ENCODE data around the gene B4GALNT2. TPM values are rescaled to one million over a fixed set of nuclear protein-coding genes. Genes with fewer than 3 reads are reported as not detected.
A peak's percentile ranks its signal among the peaks of the same experiment; 100 is the strongest.

Gene B4GALNT2
- total and polyA plus RNA-seq, 2 donors (not counting 1 experiment from before 2014, with no cell fraction given) = under 0.01 to 0.01 TPM

DNA sequence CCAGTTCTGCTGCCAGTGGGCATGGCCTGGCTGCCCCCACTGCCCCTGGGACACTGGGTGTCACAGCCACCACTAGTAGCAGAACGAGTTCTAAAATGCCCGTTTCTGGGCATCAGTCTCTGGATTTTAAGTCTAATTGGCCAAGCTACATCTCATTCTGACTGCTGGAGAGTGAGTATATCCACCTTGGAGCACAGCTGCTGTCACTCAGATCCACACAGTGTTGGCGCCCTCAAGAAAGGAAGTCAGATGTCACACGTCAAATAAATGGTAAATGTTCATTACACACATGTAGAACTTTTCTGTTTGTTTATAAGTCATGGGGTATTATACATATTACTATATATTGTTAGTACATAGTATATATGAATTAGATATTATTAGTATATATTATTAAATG is 58.4 kb downstream of the B4GALNT2 start:
- no peaks in the 10 kb centered on the region for H3K27me3 ChIP-seq (ENCODE audit: control insufficient read depth, insufficient read depth, low read length)
- no peak for DNase-seq (ENCODE audit: low read depth in 2 of 2)
- H3K79me2 ChIP-seq (ENCODE audit: control insufficient read depth, insufficient read depth, low read length) = no peaks in the 10 kb centered on the region
- H4K20me1 ChIP-seq (ENCODE audit: control insufficient read depth, extremely low read depth, insufficient read depth, low read length) = no peaks in the 10 kb centered on the region
- no peaks in the 10 kb centered on the region for H3K9me3 ChIP-seq (ENCODE audit: control insufficient read depth, insufficient read depth, low read depth, low read length)
- H2AFZ ChIP-seq (ENCODE audit: low read length) = no peak overlapping the region
- no peak overlapping the region for H3K4me3 ChIP-seq (replicated peaks in 1 of 4; ENCODE audit: control extremely low read depth in 1 of 4, insufficient read depth in 1 of 4, low read depth in 3 of 4, low read length in 4 of 4)
- no peak overlapping the region for H3K27ac ChIP-seq (ENCODE audit: insufficient read depth, low read length)
- peaks cover 3% of the 10 kb centered on the region for H3K4me1 ChIP-seq (ENCODE audit: control insufficient read depth, extremely low read depth, insufficient read depth, low read length)
- no peak overlapping the region for H3K9ac ChIP-seq (ENCODE audit: insufficient read depth, low read length)
- TF ChIP-seq, protein P1, sequence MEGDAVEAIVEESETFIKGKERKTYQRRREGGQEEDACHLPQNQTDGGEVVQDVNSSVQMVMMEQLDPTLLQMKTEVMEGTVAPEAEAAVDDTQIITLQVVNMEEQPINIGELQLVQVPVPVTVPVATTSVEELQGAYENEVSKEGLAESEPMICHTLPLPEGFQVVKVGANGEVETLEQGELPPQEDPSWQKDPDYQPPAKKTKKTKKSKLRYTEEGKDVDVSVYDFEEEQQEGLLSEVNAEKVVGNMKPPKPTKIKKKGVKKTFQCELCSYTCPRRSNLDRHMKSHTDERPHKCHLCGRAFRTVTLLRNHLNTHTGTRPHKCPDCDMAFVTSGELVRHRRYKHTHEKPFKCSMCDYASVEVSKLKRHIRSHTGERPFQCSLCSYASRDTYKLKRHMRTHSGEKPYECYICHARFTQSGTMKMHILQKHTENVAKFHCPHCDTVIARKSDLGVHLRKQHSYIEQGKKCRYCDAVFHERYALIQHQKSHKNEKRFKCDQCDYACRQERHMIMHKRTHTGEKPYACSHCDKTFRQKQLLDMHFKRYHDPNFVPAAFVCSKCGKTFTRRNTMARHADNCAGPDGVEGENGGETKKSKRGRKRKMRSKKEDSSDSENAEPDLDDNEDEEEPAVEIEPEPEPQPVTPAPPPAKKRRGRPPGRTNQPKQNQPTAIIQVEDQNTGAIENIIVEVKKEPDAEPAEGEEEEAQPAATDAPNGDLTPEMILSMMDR (conservative IDR thresholded peaks at IDR 0.05 in 1 of 2, IDR thresholded peaks at IDR 0.05 in 1 of 2; ENCODE audit: low read depth in 1 of 2, low read length in 2 of 2) = no peak
- no peak for TF ChIP-seq EZH2 (IDR thresholded peaks at IDR 0.05; ENCODE audit: low read length, missing control alignments)
- H3K36me3 ChIP-seq (ENCODE audit: control insufficient read depth, insufficient read depth, low read length) = no peaks in the 10 kb centered on the region
- no peak overlapping the region for H3K4me2 ChIP-seq (ENCODE audit: extremely low read depth, insufficient read depth, low read length)

DNA sequence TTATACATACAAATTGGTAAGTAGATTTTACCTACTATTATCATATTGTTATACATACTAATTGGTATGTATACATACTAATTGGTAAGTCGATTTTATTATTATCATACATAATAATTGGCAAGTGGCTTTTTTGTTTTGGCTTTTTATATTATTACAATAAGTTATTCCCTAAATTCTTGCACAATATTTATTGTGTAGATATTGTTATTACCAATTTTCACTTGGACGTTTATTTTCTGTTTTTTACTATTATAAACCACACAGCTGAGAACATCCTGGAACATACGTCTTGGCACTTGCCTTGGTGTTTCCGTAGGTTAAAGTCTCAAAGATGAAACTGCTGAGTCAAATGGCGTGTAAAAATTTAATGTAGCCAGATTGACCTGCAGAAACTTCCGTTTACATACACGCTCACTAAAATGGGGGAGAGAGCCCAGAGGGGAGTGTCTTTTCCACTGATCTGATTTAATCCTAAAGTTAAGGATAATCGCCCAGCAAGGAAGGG is 58.9 kb downstream of the B4GALNT2 start:
- peak overlapping the region; percentile 98 for H3K4me2 ChIP-seq (ENCODE audit: extremely low read depth, insufficient read depth, low read length)
- H2AFZ ChIP-seq (ENCODE audit: low read length) = peak overlapping the region; percentile 95
- peak overlapping the region; percentile 87 for H3K27ac ChIP-seq (ENCODE audit: insufficient read depth, low read length)
- no peak for DNase-seq (ENCODE audit: low read depth in 2 of 2)
- H4K20me1 ChIP-seq (ENCODE audit: control insufficient read depth, extremely low read depth, insufficient read depth, low read length) = no peaks in the 10 kb centered on the region
- H3K27me3 ChIP-seq (ENCODE audit: control insufficient read depth, insufficient read depth, low read length) = no peaks in the 10 kb centered on the region
- TF ChIP-seq, protein P1 (conservative IDR thresholded peaks at IDR 0.05 in 1 of 2, IDR thresholded peaks at IDR 0.05 in 1 of 2; ENCODE audit: low read depth in 1 of 2, low read length in 2 of 2) = no peak
- TF ChIP-seq EZH2 (IDR thresholded peaks at IDR 0.05; ENCODE audit: low read length, missing control alignments) = no peak
- no peaks in the 10 kb centered on the region for H3K36me3 ChIP-seq (ENCODE audit: control insufficient read depth, insufficient read depth, low read length)
- H3K9me3 ChIP-seq (ENCODE audit: control insufficient read depth, insufficient read depth, low read depth, low read length) = no peaks in the 10 kb centered on the region
- peak overlapping the region; percentile 57 to 84 (median 69) for H3K4me3 ChIP-seq (replicated peaks in 1 of 4; ENCODE audit: control extremely low read depth in 1 of 4, insufficient read depth in 1 of 4, low read depth in 3 of 4, low read length in 4 of 4)
- no peaks in the 10 kb centered on the region for H3K79me2 ChIP-seq (ENCODE audit: control insufficient read depth, insufficient read depth, low read length)
- H3K9ac ChIP-seq (ENCODE audit: insufficient read depth, low read length) = peak overlapping the region; percentile 78
- H3K4me1 ChIP-seq (ENCODE audit: control insufficient read depth, extremely low read depth, insufficient read depth, low read length) = peaks cover 3% of the 10 kb centered on the region

DNA sequence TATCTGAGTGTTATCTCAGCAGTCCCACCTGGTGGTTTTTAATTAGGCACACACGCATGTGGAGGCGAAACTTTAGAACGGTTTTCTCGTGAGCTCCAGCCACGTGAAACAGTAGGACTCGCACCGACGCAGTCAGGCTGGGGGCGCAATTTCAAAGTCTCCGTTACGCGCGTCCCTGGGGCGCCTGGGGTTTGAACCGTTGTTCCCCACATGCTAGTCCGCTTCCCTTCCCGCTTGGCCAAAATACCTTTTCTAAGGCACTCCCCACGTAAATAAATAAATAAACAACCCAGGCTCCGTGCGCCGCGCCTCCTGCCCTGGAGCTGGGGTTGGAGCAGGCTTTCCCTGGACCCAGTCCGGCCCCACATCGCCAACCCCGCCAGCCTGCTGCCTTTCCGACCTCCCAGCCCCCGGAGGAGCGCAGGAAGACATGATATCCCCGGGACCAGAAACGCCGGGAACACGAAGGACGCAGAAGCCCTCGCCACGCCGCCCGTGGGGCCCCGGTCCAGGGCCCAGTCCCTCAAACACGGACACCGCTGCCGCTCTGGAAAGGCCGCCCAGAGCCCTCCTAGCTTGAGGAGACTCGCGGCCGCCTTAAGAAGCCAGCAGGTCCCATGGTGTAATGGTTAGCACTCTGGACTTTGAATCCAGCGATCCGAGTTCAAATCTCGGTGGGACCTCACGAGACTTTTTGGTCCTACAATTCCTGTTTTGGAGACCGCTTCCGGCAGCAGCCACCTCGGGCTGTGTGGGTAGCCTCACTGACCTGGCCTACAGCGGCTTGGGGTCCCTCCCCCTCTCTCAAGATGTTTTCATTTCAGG is 59.6 kb downstream of the B4GALNT2 start:
- Histone ChIP-seq H2AFZ (ENCODE audit: low read length) (peak overlapping the region; percentile 95), H3K4me3 (replicated peaks in 1 of 4; ENCODE audit: control extremely low read depth in 1 of 4, insufficient read depth in 1 of 4, low read depth in 3 of 4, low read length in 4 of 4) (peak overlapping the region; percentile 57 to 84 (median 69)), H3K27me3 (ENCODE audit: control insufficient read depth, insufficient read depth, low read length) (no peaks in the 10 kb centered on the region), H3K36me3 (ENCODE audit: control insufficient read depth, insufficient read depth, low read length) (no peaks in the 10 kb centered on the region), H3K9ac (ENCODE audit: insufficient read depth, low read length) (peak overlapping the region; percentile 78), H4K20me1 (ENCODE audit: control insufficient read depth, extremely low read depth, insufficient read depth, low read length) (no peaks in the 10 kb centered on the region), H3K9me3 (ENCODE audit: control insufficient read depth, insufficient read depth, low read depth, low read length) (no peaks in the 10 kb centered on the region), H3K27ac (ENCODE audit: insufficient read depth, low read length) (peak overlapping the region; percentile 87), H3K4me2 (ENCODE audit: extremely low read depth, insufficient read depth, low read length) (peak overlapping the region; percentile 98), H3K79me2 (ENCODE audit: control insufficient read depth, insufficient read depth, low read length) (no peaks in the 10 kb centered on the region), H3K4me1 (ENCODE audit: control insufficient read depth, extremely low read depth, insufficient read depth, low read length) (peaks cover 3% of the 10 kb centered on the region)
- peak; percentile 79 to 84 for DNase-seq (ENCODE audit: low read depth in 2 of 2)
- TF ChIP-seq EZH2 (IDR thresholded peaks at IDR 0.05; ENCODE audit: low read length, missing control alignments) = no peak
- TF ChIP-seq, protein P1 (conservative IDR thresholded peaks at IDR 0.05 in 1 of 2, IDR thresholded peaks at IDR 0.05 in 1 of 2; ENCODE audit: low read depth in 1 of 2, low read length in 2 of 2) = peak in 1 of 2 donors; percentile 28

Data from fibroblast of lung (primary cell).